Upper lobe of right lung (tissue), 1 donor: ENCODE measurements around the gene LRTM1. TPM values are rescaled to one million over a fixed set of nuclear protein-coding genes. Genes with fewer than 3 reads are reported as not detected.

Experiments
- ATAC-seq: fragments of 200-7000 bp; cut with Tn5 transposase; one replicate; pipeline ENCODE4 v1.9.1; 2020; ENCODE audit warnings: mild to moderate bottlenecking, moderate library complexity
- DNase-seq: peaks from one replicate; pipeline ENCODE4 v3.0.0-alpha.2; 2020
- H3K27ac ChIP-seq: fragments of 200-600 bp; one replicate; pipeline ENCODE4 v1.8.0; 2022
- H3K27me3 ChIP-seq: fragments of 200-600 bp; one replicate; pipeline ENCODE4 v1.8.0; 2022; ENCODE audit warnings: mild to moderate bottlenecking
- H3K36me3 ChIP-seq: fragments of 200-600 bp; one replicate; pipeline ENCODE4 v1.8.0; 2022
- H3K4me1 ChIP-seq: fragments of 200-600 bp; one replicate; pipeline ENCODE4 v1.8.0; 2022
- H3K4me3 ChIP-seq: fragments of 200-600 bp; one replicate; pipeline ENCODE4 v1.8.0; 2022; ENCODE audit warnings: mild to moderate bottlenecking
- H3K9me3 ChIP-seq: fragments of 200-600 bp; one replicate; pipeline ENCODE4 v1.8.0; 2022
- CTCF ChIP-seq: fragments of 200-600 bp; IDR thresholded peaks from one replicate; pipeline ENCODE4 v1.8.0; 2022; ENCODE audit warnings: antibody characterized with exemption
- intact Hi-C: fragments of 100-400 bp; cut with DNase I; formaldehyde crosslinking; loops from one replicate; pipeline ENCODE4 v1.11.0; 2022
- total RNA-seq: library from RNA; stranded (reverse); fragmentation: NEBNext Ultra II Directional; extraction: Animal tissue kit (Norgen Biotek cat#: 25700); gene quantifications from one replicate; pipeline ENCODE4 v1.2.1, GENCODE V29; 2021
- donor health status: DM: no; HTN: yes; CAD: no; lungs with severe emphysema.

The LRTM1 gene
- total RNA-seq, 1 donor from 2014 or later: not detected

- Histone ChIP-seq H3K27me3 (no peaks in the 10 kb centered on the region), H3K36me3 (no peaks in the 10 kb centered on the region), H3K9me3 (no peaks in the 10 kb centered on the region), H3K4me1 (no peaks in the 10 kb centered on the region), H3K27ac (no peak overlapping the region), H3K4me3 (no peak overlapping the region)
- intact Hi-C loops: no loop called here
- TF ChIP-seq CTCF: no peak
- no peak for DNase-seq
- no peak for ATAC-seq
These were observed 13.1 kb upstream of the LRTM1 start for GRCh38 chr3:54940971-54941370.

GRCh38 chr3:54939557-54940300 lies 11.9 kb upstream of the LRTM1 start:
- H3K36me3 ChIP-seq: no peaks in the 10 kb centered on the region
- H3K27me3 ChIP-seq: no peaks in the 10 kb centered on the region
- DNase-seq (no peak), ATAC-seq (no peak)
- intact Hi-C loops: no loop called here
- no peaks in the 10 kb centered on the region for H3K9me3 ChIP-seq
- no peak overlapping the region for H3K27ac ChIP-seq
- no peak for TF ChIP-seq CTCF
- no peak overlapping the region for H3K4me3 ChIP-seq
- no peaks in the 10 kb centered on the region for H3K4me1 ChIP-seq

- no peak for ATAC-seq
- intact Hi-C loops: no loop called here
- TF ChIP-seq CTCF: no peak
These were observed 8.7 kb upstream of the LRTM1 start for GRCh38 chr3:54936561-54936960.

GRCh38 chr3:54935869-54936268 lies 8.0 kb upstream of the LRTM1 start:
- DNase-seq: no peak
- no peaks in the 10 kb centered on the region for H3K9me3 ChIP-seq
- H3K4me3 ChIP-seq: no peak overlapping the region
- intact Hi-C loops: no loop called here
- H3K27me3 ChIP-seq: no peaks in the 10 kb centered on the region
- no peak overlapping the region for H3K27ac ChIP-seq
- H3K36me3 ChIP-seq: no peaks in the 10 kb centered on the region
- TF ChIP-seq CTCF: no peak
- ATAC-seq: no peak
- H3K4me1 ChIP-seq: no peaks in the 10 kb centered on the region

More at GRCh38 chr3:54936561-54936960, 8.7 kb upstream of the LRTM1 start:
- Histone ChIP-seq H3K4me1 (no peaks in the 10 kb centered on the region), H3K36me3 (no peaks in the 10 kb centered on the region), H3K4me3 (no peak overlapping the region), H3K27ac (no peak overlapping the region), H3K9me3 (no peaks in the 10 kb centered on the region), H3K27me3 (no peaks in the 10 kb centered on the region)
- no peak for DNase-seq

GRCh38 chr3:54932606-54933005 lies 4.7 kb upstream of the LRTM1 start:
- Histone ChIP-seq H3K27ac (no peak overlapping the region), H3K9me3 (no peaks in the 10 kb centered on the region), H3K27me3 (no peaks in the 10 kb centered on the region), H3K4me3 (no peak overlapping the region), H3K4me1 (no peaks in the 10 kb centered on the region), H3K36me3 (no peaks in the 10 kb centered on the region)
- intact Hi-C loops: no loop called here
- ATAC-seq (no peak), DNase-seq (no peak)
- no peak for TF ChIP-seq CTCF

DNA sequence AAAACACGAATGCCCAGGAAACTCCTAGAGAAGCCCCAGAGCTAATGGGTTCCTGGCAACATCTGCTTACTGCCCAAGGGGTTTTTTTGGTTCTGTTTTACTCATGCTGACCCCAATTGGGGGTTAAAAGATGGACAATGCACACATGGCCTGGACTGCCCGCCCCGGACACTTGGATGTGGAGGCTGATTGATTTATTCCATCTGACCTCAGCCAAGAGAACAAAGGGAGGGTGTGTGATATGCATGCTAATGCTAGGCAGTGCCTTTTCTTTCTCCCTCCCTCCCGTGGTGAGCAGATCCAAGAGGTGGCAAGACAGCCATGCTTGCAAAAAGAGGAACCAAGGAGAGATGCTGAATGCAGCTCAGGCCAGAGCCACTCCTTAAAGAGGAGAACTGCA lies 3.3 kb upstream of the LRTM1 start:
- no peaks in the 10 kb centered on the region for H3K4me1 ChIP-seq
- no peak overlapping the region for H3K27ac ChIP-seq
- H3K4me3 ChIP-seq: no peak overlapping the region
- H3K9me3 ChIP-seq: no peaks in the 10 kb centered on the region
- H3K36me3 ChIP-seq: no peaks in the 10 kb centered on the region
- no peak for DNase-seq
- no peaks in the 10 kb centered on the region for H3K27me3 ChIP-seq
- no peak for ATAC-seq
- intact Hi-C loops: no loop called here
- no peak for TF ChIP-seq CTCF
